GM12878 (cell line): Measurements from ENCODE around the gene MYOCD. TPM values are rescaled to one million over a fixed set of nuclear protein-coding genes. Genes with fewer than 3 reads are reported as not detected.

Source experiments
- ATAC-seq: fragments of 200-7000 bp; cut with Tn5 transposase; 3 replicates; pipeline ENCODE4 v1.9.1; 2020; ENCODE audit warnings: mild to moderate bottlenecking, moderate library complexity
- BruUV-seq: library from RNA; stranded (reverse); fragments of 400-500 nt; replicated peaks from 2 replicates; lab custom pipeline; 2021; lab: Mats Ljungman, UMichigan
- CTCF ChIA-PET: fragments of 300-600 bp; sonication (Branson Sonifier 250); formaldehyde crosslinking; extraction: SDS; loops from one replicate; lab custom pipeline; 2021; ENCODE audit warnings: inconsistent platforms; lab: Yijun Ruan, JAX
- POLR2A ChIA-PET: fragments of 350-600 bp; formaldehyde crosslinking; extraction: SDS; loops from one replicate; lab custom pipeline; 2021; ENCODE audit warnings: inconsistent platforms; lab: Charles Lee
- RAD21 ChIA-PET: fragments of 300-600 bp; sonication (Branson Sonifier 250); formaldehyde crosslinking; loops from one replicate; lab custom pipeline; 2023; ENCODE audit warnings: antibody characterized with exemption; ENCODE audit not compliant: unreplicated experiment; lab: Charles Lee
- SMC1A ChIA-PET: fragments of 300-600 bp; sonication (Branson Sonifier 250); formaldehyde crosslinking; loops from one replicate; lab custom pipeline; 2023; ENCODE audit not compliant: unreplicated experiment, uncharacterized antibody; lab: Charles Lee
- DNase-seq: peaks from one replicate; pipeline ENCODE4 v3.0.0-alpha.2; 2011; ENCODE audit warnings: low read depth, low spot score
- FAIRE-seq: peaks from 3 replicates; lab custom pipeline; 2011; peaks lifted over from hg19 to GRCh38; lab: Jason Lieb, UNC
- H2AFZ ChIP-seq: 2 replicates; pipeline ENCODE4 v1.6.0; 2011; ENCODE audit warnings: low read depth, low read length, control low read depth; ENCODE audit not compliant: control insufficient read depth
- H3K27ac ChIP-seq: 2 replicates; pipeline ENCODE4 v1.5.1; 2011; ENCODE audit warnings: control low read depth; ENCODE audit not compliant: control insufficient read depth, insufficient read depth
- H3K27me3 ChIP-seq, 2 experiments: replicated peaks in 1 of 2; 2 replicates each; pipeline versions ENCODE4 v1.6.0 to v1.6.1; 2011; ENCODE audit warnings: low read length in 1 of 2; ENCODE audit not compliant: control insufficient read depth in 2 of 2, insufficient read depth in 2 of 2
- H3K36me3 ChIP-seq, 2 experiments: 2 replicates each; pipeline ENCODE4 v1.5.1; 2011; ENCODE audit warnings: low read length in 1 of 2; ENCODE audit not compliant: control insufficient read depth in 2 of 2, insufficient read depth in 2 of 2
- H3K4me1 ChIP-seq: 2 replicates; pipeline ENCODE4 v1.6.1; 2011; ENCODE audit warnings: mild to moderate bottlenecking, low read length, moderate library complexity, mixed read lengths; ENCODE audit not compliant: control insufficient read depth, insufficient read depth
- H3K4me2 ChIP-seq: 2 replicates; pipeline ENCODE4 v1.6.0; 2011; ENCODE audit warnings: control low read depth; ENCODE audit not compliant: control insufficient read depth, insufficient read depth
- H3K4me3 ChIP-seq: fragments of 200-600 bp; sonication (generic); 2 replicates; pipeline ENCODE4 v1.5.1; 2016
- H3K79me2 ChIP-seq: 2 replicates; pipeline ENCODE4 v1.6.0; 2011; ENCODE audit warnings: low read length; ENCODE audit not compliant: control insufficient read depth, insufficient read depth
- H3K9ac ChIP-seq: 2 replicates; pipeline ENCODE4 v1.8.0; 2011; ENCODE audit warnings: low read length, control low read depth, mixed read lengths; ENCODE audit not compliant: control insufficient read depth, insufficient read depth
- H3K9me3 ChIP-seq: replicated peaks from 3 replicates; pipeline ENCODE4 v1.5.1; 2011; ENCODE audit warnings: mild to moderate bottlenecking, low read length; ENCODE audit not compliant: control insufficient read depth, insufficient read depth
- H4K20me1 ChIP-seq: 2 replicates; pipeline ENCODE4 v1.6.0; 2011; ENCODE audit not compliant: control insufficient read depth, insufficient read depth
- EED ChIP-seq: sonication (generic); IDR thresholded peaks from 2 replicates; pipeline ENCODE4 v1.6.1; 2016; ENCODE audit warnings: antibody characterized with exemption, low read depth
- ESRRA ChIP-seq: IDR thresholded peaks from 2 replicates; pipeline ENCODE4 v1.6.1; 2012; ENCODE audit warnings: mild to moderate bottlenecking, low read length, improper control_type of control experiment
- HCFC1 ChIP-seq: fragments of 150-350 bp; IDR thresholded peaks from 2 replicates; pipeline ENCODE4 v1.6.1; 2014; ENCODE audit warnings: low read length
- MAX ChIP-seq: IDR thresholded peaks from 2 replicates; pipeline ENCODE4 v1.6.1; 2012; ENCODE audit warnings: low read depth, low read length, improper control_type of control experiment
- MYB ChIP-seq: fragments of 150-350 bp; IDR thresholded peaks from 2 replicates; pipeline ENCODE4 v1.6.1; 2014; ENCODE audit warnings: mild to moderate bottlenecking, low read depth, low read length, borderline replicate concordance
- NFYB ChIP-seq: IDR thresholded peaks from 2 replicates; pipeline ENCODE4 v1.6.1; 2011; ENCODE audit warnings: low read depth, mild to moderate bottlenecking, low read length, improper control_type of control experiment, moderate library complexity; ENCODE audit not compliant: insufficient read depth
- PML ChIP-seq: IDR thresholded peaks from 2 replicates; pipeline ENCODE4 v1.6.1; 2012; ENCODE audit warnings: low read length, inconsistent platforms
- POLR2A ChIP-seq: IDR thresholded peaks from 2 replicates; pipeline ENCODE4 v1.6.1; 2011; ENCODE audit warnings: low read depth, mild to moderate bottlenecking, low read length
- POU2F2 ChIP-seq: IDR thresholded peaks from 3 replicates; pipeline ENCODE4 v1.6.1; 2011; ENCODE audit warnings: low read depth, mild to moderate bottlenecking, low read length, borderline replicate concordance
- SP1 ChIP-seq: IDR thresholded peaks from one replicate; pipeline ENCODE4 v1.6.1; 2011; ENCODE audit warnings: low read depth, low read length
- SPI1 ChIP-seq: IDR thresholded peaks from 2 replicates; pipeline ENCODE4 v1.6.1; 2011; ENCODE audit warnings: low read depth, mild to moderate bottlenecking, low read length, moderate library complexity, borderline replicate concordance; ENCODE audit not compliant: insufficient read depth
- SRF ChIP-seq, 2 experiments: IDR thresholded peaks; 2 replicates each; pipeline ENCODE4 v1.6.1; 2011; ENCODE audit warnings: low read depth in 2 of 2, low read length in 2 of 2, mild to moderate bottlenecking in 1 of 2, moderate library complexity in 1 of 2
- TCF3 ChIP-seq: IDR thresholded peaks from 2 replicates; pipeline ENCODE4 v1.6.1; 2012; ENCODE audit warnings: low read depth, mild to moderate bottlenecking, low read length, borderline replicate concordance; ENCODE audit not compliant: insufficient read depth
- ZBTB40 ChIP-seq: fragments of 450-650 bp; IDR thresholded peaks from 2 replicates; pipeline ENCODE4 v1.6.1; 2016; ENCODE audit warnings: mild to moderate bottlenecking, moderate library complexity, borderline replicate concordance
- ZNF274 ChIP-seq: IDR thresholded peaks from one replicate; pipeline ENCODE4 v1.8.0; 2011; ENCODE audit not compliant: insufficient read length, insufficient read depth
- ZNF622 ChIP-seq: fragments of 450-650 bp; IDR thresholded peaks from 2 replicates; pipeline ENCODE4 v1.6.1; 2017; ENCODE audit warnings: mild to moderate bottlenecking, inconsistent platforms
- ZSCAN29 ChIP-seq: fragments of 450-650 bp; IDR thresholded peaks from 2 replicates; pipeline ENCODE4 v1.6.1; 2017; ENCODE audit warnings: mild to moderate bottlenecking, moderate library complexity
- WGBS: methylation state at CpG from one replicate; pipeline ENCODE4 v1.1.6; 2016; ENCODE audit warnings: low lambda C conversion rate; ENCODE audit not compliant: insufficient replicate concordance, insufficient coverage; ENCODE audit errors: missing lambda C conversion rate; 5-methylcytosine and 5-hydroxymethylcytosine counted together
- in situ Hi-C: fragments of 300-500 bp; cut with MboI; formaldehyde crosslinking; loops from 9 replicates; pipeline ENCODE4 v1.14.3; 2018; ENCODE audit warnings: mixed read lengths
- intact Hi-C: fragments of 100-400 bp; cut with micrococcal nuclease; formaldehyde crosslinking; loops from one replicate; pipeline ENCODE4 v1.14.2; 2022; ENCODE audit not compliant: unreplicated experiment
- polyA plus RNA-seq, 11 experiments: library from polyadenylated mRNA; depleted of rRNA in 4 of 11; unstranded in 6 of 11; stranded (reverse) in 5 of 11; fragments of >200 nt; fragmentation: Nextera tagmentation in 4 of 11; fragmentation: Illumina TruSeq in 1 of 11; extraction: Ambion mirVana in 4 of 11; extraction: Trizol in 1 of 11; gene quantifications; 1 replicate in 1 of 11; 2 replicates in 10 of 11; pipeline versions ENCODE4 v1.2.1 to v1.2.3, GENCODE V29; 2011 to 2016; ENCODE audit warnings: inconsistent platforms in 2 of 11, missing spikeins in 2 of 11, low read depth in 1 of 11
- total RNA-seq, 4 experiments: library from RNA; depleted of rRNA in 3 of 4; stranded (reverse); fragments of >200 nt in 3 of 4; fragmentation: Illumina TruSeq in 1 of 4; extraction: Trizol in 1 of 4; gene quantifications; 2 replicates each; pipeline versions ENCODE4 v1.2.1 to v1.2.3, GENCODE V29; 2013 to 2021
- TF ChIP-seq, protein P1 (sequence below): fragments of 450-650 bp; IDR thresholded peaks from 2 replicates; pipeline ENCODE4 v1.6.1; 2017; ENCODE audit warnings: mild to moderate bottlenecking, moderate library complexity

The MYOCD gene
- total and polyA plus RNA-seq, 10 of the 15 experiments (the other 5 are each of a cell fraction or from before 2014, with no cell fraction given), result not detected

DNA sequence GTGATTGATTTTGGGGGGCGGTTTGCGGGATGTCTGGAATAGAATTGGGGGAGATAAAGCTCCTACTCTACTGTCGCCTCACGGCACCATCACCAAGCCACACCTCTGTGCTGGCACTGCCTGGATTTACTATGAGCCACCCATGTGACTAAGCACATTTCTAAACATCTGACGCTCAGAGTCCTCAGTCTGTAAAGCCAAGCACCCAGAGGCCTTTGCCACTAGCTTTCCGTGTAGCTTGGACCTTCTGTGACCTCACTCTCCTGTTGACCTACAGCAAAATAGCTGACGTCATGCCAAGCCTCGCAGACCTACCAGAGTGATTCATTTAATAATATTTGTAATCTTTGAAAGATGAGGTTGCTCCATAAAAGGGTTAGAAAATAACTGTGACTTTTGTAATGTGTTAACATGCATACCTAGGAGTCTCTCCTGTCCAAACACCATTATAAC lies 38.5 kb upstream of the MYOCD start:
- no peaks in the 10 kb centered on the region for H3K36me3 ChIP-seq
- RAD21 ChIA-PET, result no interaction called here
- SMC1A ChIA-PET, result no interaction called here
- H3K27ac ChIP-seq, result no peak overlapping the region
- POLR2A ChIA-PET, result no interaction called here
- H3K4me3 ChIP-seq, result no peak overlapping the region
- TF ChIP-seq SPI1, result no peak
- no peak for TF ChIP-seq SRF (IDR thresholded peaks at IDR 0.05; ENCODE audit: low read depth in 2 of 2, low read length in 2 of 2)
- TF ChIP-seq POU2F2, result no peak
- no peak for TF ChIP-seq TCF3
- no peak for TF ChIP-seq EED
- no peak for TF ChIP-seq MYB
- no peak for TF ChIP-seq HCFC1
- TF ChIP-seq ESRRA, result no peak
- TF ChIP-seq ZBTB40, result no peak
- no peak for TF ChIP-seq ZSCAN29
- TF ChIP-seq ZNF622, result no peak
- TF ChIP-seq ZNF274, result no peak
- TF ChIP-seq, protein P1, sequence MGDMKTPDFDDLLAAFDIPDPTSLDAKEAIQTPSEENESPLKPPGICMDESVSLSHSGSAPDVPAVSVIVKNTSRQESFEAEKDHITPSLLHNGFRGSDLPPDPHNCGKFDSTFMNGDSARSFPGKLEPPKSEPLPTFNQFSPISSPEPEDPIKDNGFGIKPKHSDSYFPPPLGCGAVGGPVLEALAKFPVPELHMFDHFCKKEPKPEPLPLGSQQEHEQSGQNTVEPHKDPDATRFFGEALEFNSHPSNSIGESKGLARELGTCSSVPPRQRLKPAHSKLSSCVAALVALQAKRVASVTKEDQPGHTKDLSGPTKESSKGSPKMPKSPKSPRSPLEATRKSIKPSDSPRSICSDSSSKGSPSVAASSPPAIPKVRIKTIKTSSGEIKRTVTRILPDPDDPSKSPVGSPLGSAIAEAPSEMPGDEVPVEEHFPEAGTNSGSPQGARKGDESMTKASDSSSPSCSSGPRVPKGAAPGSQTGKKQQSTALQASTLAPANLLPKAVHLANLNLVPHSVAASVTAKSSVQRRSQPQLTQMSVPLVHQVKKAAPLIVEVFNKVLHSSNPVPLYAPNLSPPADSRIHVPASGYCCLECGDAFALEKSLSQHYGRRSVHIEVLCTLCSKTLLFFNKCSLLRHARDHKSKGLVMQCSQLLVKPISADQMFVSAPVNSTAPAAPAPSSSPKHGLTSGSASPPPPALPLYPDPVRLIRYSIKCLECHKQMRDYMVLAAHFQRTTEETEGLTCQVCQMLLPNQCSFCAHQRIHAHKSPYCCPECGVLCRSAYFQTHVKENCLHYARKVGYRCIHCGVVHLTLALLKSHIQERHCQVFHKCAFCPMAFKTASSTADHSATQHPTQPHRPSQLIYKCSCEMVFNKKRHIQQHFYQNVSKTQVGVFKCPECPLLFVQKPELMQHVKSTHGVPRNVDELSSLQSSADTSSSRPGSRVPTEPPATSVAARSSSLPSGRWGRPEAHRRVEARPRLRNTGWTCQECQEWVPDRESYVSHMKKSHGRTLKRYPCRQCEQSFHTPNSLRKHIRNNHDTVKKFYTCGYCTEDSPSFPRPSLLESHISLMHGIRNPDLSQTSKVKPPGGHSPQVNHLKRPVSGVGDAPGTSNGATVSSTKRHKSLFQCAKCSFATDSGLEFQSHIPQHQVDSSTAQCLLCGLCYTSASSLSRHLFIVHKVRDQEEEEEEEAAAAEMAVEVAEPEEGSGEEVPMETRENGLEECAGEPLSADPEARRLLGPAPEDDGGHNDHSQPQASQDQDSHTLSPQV, result no peak
- no peak for TF ChIP-seq NFYB
- no peak for TF ChIP-seq MAX
- no peak for TF ChIP-seq POLR2A
- no peak for TF ChIP-seq SP1
- TF ChIP-seq PML, result no peak
- TF ChIP-seq, all 136 proteins: peak for 0
- ATAC-seq (no peak), DNase-seq (no peak), FAIRE-seq (no peak)
- in situ Hi-C loops (no loop called here), intact Hi-C loops (no loop called here)
- Histone ChIP-seq H3K27me3 (no peaks in the 10 kb centered on the region), H3K9me3 (no peaks in the 10 kb centered on the region), H2AFZ (no peak overlapping the region), H3K4me2 (no peak overlapping the region), H4K20me1 (no peaks in the 10 kb centered on the region), H3K9ac (no peak overlapping the region), H3K79me2 (no peaks in the 10 kb centered on the region), H3K4me1 (no peaks in the 10 kb centered on the region)
- WGBS, result 55% methylated on average over 8 of the region's 8 CpGs
- no TSS peak for BruUV-seq
- CTCF ChIA-PET, result no interaction called here
